K562 (cell line): ENCODE data around the gene RPS6KL1. TPM values are rescaled to one million over a fixed set of nuclear protein-coding genes. Genes with fewer than 3 reads are reported as not detected.

Source experiments
- CBFA2T2 ChIP-seq: fragments of 450-650 bp; conservative IDR thresholded peaks from 2 replicates; pipeline ENCODE4 v1.6.1; 2017; ENCODE audit warnings: mild to moderate bottlenecking
- CCNT2 ChIP-seq: IDR thresholded peaks from 2 replicates; pipeline ENCODE4 v1.6.1; 2011; ENCODE audit warnings: borderline replicate concordance, low read depth, mild to moderate bottlenecking, moderate library complexity, mixed read lengths, low read length; ENCODE audit not compliant: insufficient read length; ENCODE audit errors: extremely low read depth
- CHD2 ChIP-seq: IDR thresholded peaks from 2 replicates; pipeline ENCODE4 v1.6.1; 2011; ENCODE audit warnings: low read depth, low read length
- L3MBTL2 ChIP-seq: fragments of 450-650 bp; IDR thresholded peaks from 2 replicates; pipeline ENCODE4 v1.6.1; 2016; ENCODE audit warnings: mild to moderate bottlenecking, moderate library complexity
- OTX1 ChIP-seq: fragments of 450-650 bp; formaldehyde crosslinking; IDR thresholded peaks from 2 replicates; pipeline ENCODE4 v1.4.0; 2022; ENCODE audit warnings: mild to moderate bottlenecking
- PHF8 ChIP-seq: fragments of 200-600 bp; sonication (generic); IDR thresholded peaks from 2 replicates; pipeline ENCODE4 v1.6.1; 2012; ENCODE audit warnings: mixed run types, mild to moderate bottlenecking, inconsistent platforms, low read length, moderate library complexity, borderline replicate concordance
- RBFOX2 ChIP-seq: fragments of 200-400 bp; formaldehyde crosslinking; IDR thresholded peaks from 2 replicates; pipeline ENCODE4 v1.6.1; 2017; ENCODE audit warnings: low read depth, mild to moderate bottlenecking, low read length, moderate library complexity
- TBP ChIP-seq: optimal IDR thresholded peaks from 2 replicates; pipeline ENCODE3; 2011; ENCODE audit warnings: low read depth, low read length, improper control_type of control experiment
- THAP7 ChIP-seq: fragments of 250-450 bp; sonication (Bioruptor Pico); IDR thresholded peaks from 2 replicates; pipeline ENCODE4 v1.5.0; 2021
- ZNF398 ChIP-seq: fragments of 250-450 bp; sonication (Bioruptor Pico); IDR thresholded peaks from 2 replicates; pipeline ENCODE4 v1.8.0; 2021; ENCODE audit warnings: moderate library complexity, mild to moderate bottlenecking, inconsistent platforms
- polyA plus RNA-seq, 8 experiments: library from polyadenylated mRNA; depleted of rRNA in 4 of 8; stranded (reverse) in 5 of 8; unstranded in 3 of 8; fragments of >200 nt; fragmentation: Nextera tagmentation in 2 of 8; fragmentation: Illumina TruSeq in 1 of 8; extraction: Ambion mirVana in 2 of 8; extraction: Trizol in 1 of 8; gene quantifications; 2 replicates each; pipeline versions ENCODE4 v1.2.1 to v1.2.3, GENCODE V29; 2011 to 2014; ENCODE audit warnings: inconsistent platforms in 1 of 8, missing spikeins in 1 of 8
- total RNA-seq, 7 experiments: library from RNA; depleted of rRNA in 6 of 7; stranded (reverse); fragments of >200 nt in 6 of 7; fragmentation: Illumina TruSeq in 2 of 7; extraction: Trizol in 2 of 7; gene quantifications; 2 replicates each; pipeline versions ENCODE4 v1.2.1 to v1.2.3, GENCODE V29; 2011 to 2021; ENCODE audit warnings: low replicate concordance in 1 of 7

The RPS6KL1 gene
- total and polyA plus RNA-seq, 9 of the 15 experiments (the other 6 are each of a cell fraction or from before 2014, with no cell fraction given): 0.91 to 15.5 (median 8.1) TPM

GRCh38 chr14:74955229-74956026 is 32.4 kb upstream of the RPS6KL1 start, which contains the start of gene PGF (continued):
- TF ChIP-seq ZNF398 (CRISPR knock-in tag): no peak
- TF ChIP-seq L3MBTL2: 0 out of 2 replicates have a peak, but pooled peaks have one; percentile 17
- no peak for TF ChIP-seq OTX1
- peak; percentile 23 for TF ChIP-seq TBP
- TF ChIP-seq CCNT2: peak; percentile 28
- peak; percentile 57 for TF ChIP-seq RBFOX2
- TF ChIP-seq CHD2: peak; percentile 49; the same call in 1 of the 2 replicates
- TF ChIP-seq PHF8: peak; percentile 20; the same call in 1 of the 2 replicates
- no peak for TF ChIP-seq CBFA2T2
- no peak for TF ChIP-seq THAP7 (CRISPR knock-in tag)
